Measurements from ENCODE around the gene CAP2.
"Not testable (repeated sequence)": the region's sequence is repeated elsewhere in the genome, so short reads cannot be mapped to it uniquely, and the experiment has no call there.

The CAP2 gene

GRCh38 chr6:17585766-17586490, 192.5 kb downstream of the CAP2 start:
- DNase-seq = no peak

GRCh38 chr6:17586623-17587022, 193.2 kb downstream of the CAP2 start:
- DNase-seq = not testable (repeated sequence)

- no peak for DNase-seq
These were observed 194.6 kb downstream of the CAP2 start for GRCh38 chr6:17588011-17588410.

GRCh38 chr6:17589406-17590096, 196.2 kb downstream of the CAP2 start:
- DNase-seq = no peak

- DNase-seq = no peak
These were observed 197.9 kb downstream of the CAP2 start for GRCh38 chr6:17591287-17591686.

GRCh38 chr6:17593246-17593645, 199.9 kb downstream of the CAP2 start:
- no peak for DNase-seq

- DNase-seq = no peak
These were observed 202.7 kb downstream of the CAP2 start for GRCh38 chr6:17596085-17596484.

GRCh38 chr6:17599877-17600526, 206.6 kb downstream of the CAP2 start, which contains the start of gene FAM8A1:
Gene FAM8A1, plus strand, starts transcription at chr6:17600302. Its CDS starts 108 bp downstream, at chr6:17600410.
- peak; percentile 96 for DNase-seq

- peak; percentile 23 for DNase-seq
These were observed 207.4 kb downstream of the CAP2 start for GRCh38 chr6:17600527-17601385.

GRCh38 chr6:17601386-17601703, 207.9 kb downstream of the CAP2 start:
- no peak for DNase-seq

- DNase-seq = no peak
These were observed 209.5 kb downstream of the CAP2 start for GRCh38 chr6:17602888-17603287.

GRCh38 chr6:17606606-17607005, 213.2 kb downstream of the CAP2 start:
- DNase-seq = no peak

Measured in activated T-cell treated with anti-CD3 and anti-CD28 coated beads for 4 hours (primary cell).